GM21526 (cell line): ENCODE results near the gene XYLT1.

Source experiments
- ATAC-seq: cut with Tn5 transposase; IDR thresholded peaks from one replicate; pipeline ENCODE4 v1.9.1; 2021; ENCODE audit warnings: moderate library complexity; ENCODE audit not compliant: unreplicated experiment, low FRiP score

Gene XYLT1

DNA sequence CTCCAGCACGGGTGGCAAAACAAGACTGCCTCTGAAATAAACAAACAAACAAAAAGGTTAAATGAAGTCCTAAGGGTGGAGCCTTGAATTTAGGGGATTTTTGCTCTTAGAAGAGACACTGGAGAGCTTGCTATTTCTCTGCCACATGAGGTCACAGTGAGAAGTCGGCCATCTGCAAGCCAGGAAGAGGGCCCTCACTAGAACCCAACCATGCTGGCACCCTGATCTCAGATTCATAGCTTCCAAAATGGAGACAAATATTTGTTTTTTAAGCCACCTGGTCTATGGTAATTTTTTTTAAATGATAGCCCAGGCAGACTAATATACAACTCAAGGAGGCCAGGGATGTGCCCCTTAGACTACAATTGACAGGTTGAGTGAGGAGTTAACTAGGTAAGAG, 255.5 kb downstream of the XYLT1 start:
- no peak for ATAC-seq

GRCh38 chr16:17213974-17214373, 256.8 kb downstream of the XYLT1 start:
- no peak for ATAC-seq

GRCh38 chr16:17213025-17213424, 257.7 kb downstream of the XYLT1 start:
- ATAC-seq = no peak

DNA sequence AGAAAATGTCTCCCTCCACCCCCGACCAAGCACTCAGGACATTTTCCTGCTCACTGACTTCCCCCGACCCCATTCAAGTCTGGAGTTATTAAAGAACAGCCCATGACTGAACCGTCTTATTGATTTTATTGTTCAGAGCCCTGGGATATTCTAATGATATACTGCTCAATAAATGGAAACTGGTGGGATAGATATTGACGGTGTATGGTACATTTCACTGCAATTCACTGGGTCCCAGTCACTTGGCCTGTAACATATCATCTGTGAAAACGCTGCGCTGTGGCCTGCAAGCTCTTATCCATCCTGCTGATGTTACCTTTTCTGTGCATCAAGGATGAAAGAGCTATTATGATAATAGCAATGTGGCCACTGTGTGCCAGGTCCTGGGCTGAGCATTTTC, 258.2 kb downstream of the XYLT1 start:
- no peak for ATAC-seq

- ATAC-seq = no peak
Measured at GRCh38 chr16:17211797-17212196, 259.0 kb downstream of the XYLT1 start.

- ATAC-seq = no peak
Measured at GRCh38 chr16:17206712-17207111, 264.0 kb downstream of the XYLT1 start.

DNA sequence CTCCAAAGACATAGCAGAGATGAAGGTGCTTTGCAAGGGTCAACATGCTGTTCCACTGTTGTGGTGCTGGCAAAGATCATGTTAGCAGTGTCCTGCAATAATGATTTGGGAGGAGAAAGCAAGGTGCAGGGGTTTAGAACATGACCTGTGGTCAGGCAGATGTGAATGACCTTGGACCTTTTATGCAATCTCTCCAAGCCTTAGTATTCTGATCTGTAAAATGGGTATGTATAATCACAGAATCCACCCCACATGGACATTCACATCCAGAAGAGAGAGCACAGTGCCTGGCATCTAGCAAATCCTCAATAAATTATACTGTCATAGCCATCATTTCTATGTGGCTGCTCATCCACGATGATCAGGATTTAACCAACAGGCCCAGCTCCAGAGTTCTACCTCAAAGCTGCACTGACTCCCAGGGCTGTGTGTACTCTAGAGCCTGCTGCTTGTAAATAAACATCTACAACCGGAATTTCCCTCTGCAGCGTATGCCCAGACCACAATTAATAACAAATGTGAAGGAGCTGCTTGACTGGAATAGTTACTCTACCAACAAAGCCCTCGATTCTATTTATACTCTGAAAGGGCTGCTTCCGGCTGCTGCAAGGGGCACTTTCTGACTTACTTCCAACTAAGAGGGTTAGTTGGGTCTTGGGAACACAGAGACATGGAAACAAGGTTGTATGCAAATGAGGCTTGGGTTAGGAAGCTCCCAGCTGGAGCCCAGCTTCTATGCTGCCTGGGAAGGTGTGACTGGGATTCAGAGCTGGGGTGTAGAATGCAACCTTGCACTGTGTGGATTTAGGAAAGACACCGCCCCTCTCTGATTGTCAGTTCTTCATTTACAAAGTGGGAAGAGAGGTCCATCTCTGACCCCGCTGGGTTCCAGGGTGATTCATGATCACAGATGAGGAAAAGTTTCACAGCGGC, 265.2 kb downstream of the XYLT1 start:
- no peak for ATAC-seq

GRCh38 chr16:17204644-17205043, 266.1 kb downstream of the XYLT1 start:
- ATAC-seq = no peak

GRCh38 chr16:17204206-17204605, 266.6 kb downstream of the XYLT1 start:
- ATAC-seq = no peak

DNA sequence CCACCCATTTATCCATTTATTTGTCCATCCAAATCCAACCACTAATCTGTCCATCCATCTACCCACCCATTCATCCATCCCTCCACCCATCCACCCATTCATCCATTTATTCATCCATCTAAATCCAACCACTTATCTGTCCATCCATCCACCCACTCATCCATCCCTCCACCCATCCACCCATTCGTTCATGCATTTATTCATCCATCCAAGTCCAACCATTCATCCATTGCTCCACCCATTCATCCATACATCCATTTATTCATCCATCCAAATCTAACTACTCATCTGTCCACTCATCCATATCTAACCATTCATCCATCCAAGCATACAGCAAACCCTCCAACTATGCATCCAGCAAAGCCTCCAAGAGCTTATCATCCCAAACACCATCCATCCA, 267.3 kb downstream of the XYLT1 start:
- ATAC-seq = no peak

DNA sequence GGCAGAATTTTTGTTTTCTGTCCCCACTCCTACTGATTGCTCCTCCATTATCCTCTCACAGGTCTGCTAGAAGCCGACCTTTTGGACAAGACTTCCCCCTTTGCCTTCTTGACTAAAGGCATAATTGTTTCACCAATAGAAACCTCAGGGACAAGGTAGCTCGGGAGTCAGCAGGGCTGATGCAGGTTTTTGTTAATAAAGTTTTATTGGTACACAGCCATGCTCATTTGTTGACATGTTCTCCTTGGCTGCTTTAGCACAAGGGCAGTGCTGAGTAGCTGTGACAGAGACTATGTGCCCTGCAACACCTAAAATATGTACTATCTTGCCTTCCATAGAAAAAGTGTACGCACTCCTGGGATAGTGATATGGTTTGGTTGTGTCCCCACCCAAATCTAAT, 271.6 kb downstream of the XYLT1 start:
- no peak for ATAC-seq

GRCh38 chr16:17196526-17196925, 274.2 kb downstream of the XYLT1 start:
- ATAC-seq = no peak

GRCh38 chr16:17194190-17194780, 276.5 kb downstream of the XYLT1 start:
- ATAC-seq = no peak

DNA sequence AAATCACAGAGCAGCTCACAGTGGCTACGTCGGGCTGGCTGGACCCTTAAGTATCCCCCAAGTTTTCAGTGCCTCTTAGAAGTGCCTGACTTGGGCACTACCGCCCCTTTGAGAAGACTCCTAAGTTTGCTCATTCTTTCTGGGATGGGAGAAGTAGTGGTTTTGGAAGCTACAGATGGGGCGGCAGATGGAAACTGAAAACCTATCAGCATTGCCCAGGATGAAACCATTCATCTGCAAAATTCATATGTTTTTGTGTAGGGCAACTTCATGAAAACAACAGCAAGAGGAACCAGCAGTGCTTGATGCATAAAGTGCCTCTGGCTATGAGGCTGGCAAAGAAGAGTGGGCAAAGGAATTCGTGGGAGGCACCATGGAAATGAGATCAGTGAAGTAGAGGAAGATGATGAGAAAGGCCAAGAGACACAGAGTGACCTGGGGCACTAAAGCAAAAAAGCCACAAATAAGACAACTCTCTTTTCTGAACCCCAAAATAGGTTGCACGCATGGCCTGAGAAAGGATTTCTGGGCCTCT, 277.1 kb downstream of the XYLT1 start:
- no peak for ATAC-seq

DNA sequence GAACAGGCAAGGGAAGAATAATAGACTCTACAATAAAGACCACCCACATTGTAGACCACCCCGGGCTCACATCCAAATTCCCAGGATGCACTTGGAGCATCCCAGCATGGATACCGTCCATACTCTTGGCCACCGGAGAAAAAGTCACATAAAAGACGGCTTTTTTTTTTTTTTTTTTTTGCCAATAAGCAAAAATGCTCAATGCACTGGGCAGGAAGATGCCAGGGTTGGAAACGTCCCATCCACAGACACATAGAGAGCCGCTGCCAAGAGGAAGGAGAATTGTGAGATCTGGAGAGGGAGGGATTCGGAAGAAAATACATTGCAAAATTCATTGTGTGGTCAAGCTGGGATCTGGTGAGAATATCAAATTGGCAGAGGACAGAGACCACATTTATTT, 286.7 kb downstream of the XYLT1 start:
- ATAC-seq = no peak

GRCh38 chr16:17177959-17178905, 292.5 kb downstream of the XYLT1 start:
- ATAC-seq = no peak

- no peak for ATAC-seq
Measured at GRCh38 chr16:17177242-17177958, 293.4 kb downstream of the XYLT1 start.

DNA sequence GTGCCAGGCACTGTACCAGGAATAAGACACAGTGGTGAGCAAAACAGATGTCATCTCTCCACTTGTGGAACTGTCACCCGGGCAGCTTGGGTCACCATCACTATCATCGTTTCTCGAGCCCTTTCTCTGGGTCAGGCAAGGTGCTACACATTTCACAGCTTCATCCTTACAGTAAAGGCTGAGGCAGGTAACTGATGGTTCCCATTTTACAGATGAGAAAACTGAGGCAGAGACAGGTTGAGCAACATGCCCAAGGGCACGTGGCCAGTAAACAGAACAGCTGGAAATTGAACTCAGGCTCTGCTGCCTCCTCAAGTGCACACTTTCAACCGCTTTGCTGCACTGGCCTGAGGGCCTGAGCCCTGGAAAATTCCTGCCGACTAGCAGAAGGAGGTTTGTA, 294.6 kb downstream of the XYLT1 start:
- ATAC-seq = no peak

DNA sequence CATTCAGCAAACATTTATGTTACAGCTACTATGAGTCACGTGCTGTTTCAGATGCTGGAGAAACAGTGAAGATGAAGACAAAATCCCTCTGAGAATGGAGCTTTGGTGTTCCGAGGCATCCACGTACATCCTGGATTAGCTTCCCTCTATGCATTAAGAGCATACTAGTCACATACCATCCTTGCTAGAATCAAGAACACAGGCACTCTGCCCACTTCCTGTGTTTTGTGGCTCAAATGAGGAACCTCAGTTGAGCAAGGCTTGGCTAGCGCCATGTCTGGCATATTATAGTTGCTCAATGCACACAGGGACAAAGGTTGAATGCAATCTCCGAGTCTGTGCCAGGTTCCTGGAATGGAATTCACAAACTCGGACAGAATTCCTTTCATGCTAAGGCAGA, 297.5 kb downstream of the XYLT1 start:
- ATAC-seq = no peak
